NT2/D1 (cell line): Measurements from ENCODE around the gene ZSCAN26.
A peak's percentile ranks its signal among the peaks of the same experiment; 100 is the strongest.

Source experiments
- YY1 ChIP-seq: IDR thresholded peaks from 2 replicates; pipeline ENCODE4 v1.6.1; 2011; ENCODE audit not compliant: insufficient read length, insufficient read depth
- ZNF274 ChIP-seq: IDR thresholded peaks from 2 replicates; pipeline ENCODE4 v1.6.1; 2011; ENCODE audit warnings: mild to moderate bottlenecking, low read depth, low read length

- TF ChIP-seq ZNF274 (no peak), YY1 (peak; percentile 54)
These were observed 41.7 kb upstream of the ZSCAN26 start, which contains the start of gene ZSCAN9 for GRCh38 chr6:28225056-28225834.
